ENCODE data around the gene MORN1.

The MORN1 gene

DNA sequence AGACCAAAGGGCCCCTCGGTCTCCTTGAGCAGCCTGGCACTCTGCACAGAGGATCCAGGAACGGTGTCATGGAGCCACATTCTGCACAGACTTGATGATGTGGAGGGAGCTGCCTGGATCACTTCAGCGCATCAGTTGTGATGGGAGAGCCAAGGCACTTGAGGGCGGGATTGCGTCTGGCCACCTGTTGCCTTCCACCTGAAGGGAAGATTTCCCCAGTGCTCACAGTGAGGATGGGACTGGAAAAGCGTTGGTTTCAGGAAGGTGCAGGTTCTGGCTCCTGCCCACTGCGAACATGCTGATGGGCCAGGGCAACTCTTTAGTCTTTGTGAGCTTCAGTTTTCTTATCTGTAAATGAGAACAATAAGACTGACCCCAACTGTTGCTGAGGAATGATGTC lies 2.9 kb upstream of the MORN1 start:
- Histone ChIP-seq H3K9ac (ENCODE audit: low read length) (no peak overlapping the region; the same call in 1 of the 2 replicates), H2AFZ (ENCODE audit: low read length) (no peak overlapping the region), H3K9me3 (ENCODE audit: low read length) (no peaks in the 10 kb centered on the region), H3K4me2 (ENCODE audit: low read length) (no peak overlapping the region), H3K27ac (ENCODE audit: low read depth, low read length, poor library complexity, severe bottlenecking) (no peak overlapping the region), H3K36me3 (ENCODE audit: insufficient read depth, low read length) (peaks cover 62% of the 10 kb centered on the region), H3K4me1 (ENCODE audit: insufficient read depth, low read length, severe bottlenecking) (peaks cover 32% of the 10 kb centered on the region), H3K79me2 (ENCODE audit: insufficient read depth, low read length) (peaks cover 22% of the 10 kb centered on the region), H3F3A (ENCODE audit: insufficient read depth, low read length) (no peaks in the 10 kb centered on the region), H4K20me1 (ENCODE audit: insufficient read depth, low read length) (no peaks in the 10 kb centered on the region), H3K9me2 (ENCODE audit: low read depth, low read length) (no peaks in the 10 kb centered on the region), H3K27me3 (ENCODE audit: insufficient read depth, low read length) (no peaks in the 10 kb centered on the region), H3K4me3 (ENCODE audit: low read depth, low read length, poor library complexity, severe bottlenecking) (no peak overlapping the region)
- TF ChIP-seq EZH2 (IDR thresholded peaks at IDR 0.05; ENCODE audit: borderline replicate concordance, low read length): no peak
- TF ChIP-seq, protein P1, sequence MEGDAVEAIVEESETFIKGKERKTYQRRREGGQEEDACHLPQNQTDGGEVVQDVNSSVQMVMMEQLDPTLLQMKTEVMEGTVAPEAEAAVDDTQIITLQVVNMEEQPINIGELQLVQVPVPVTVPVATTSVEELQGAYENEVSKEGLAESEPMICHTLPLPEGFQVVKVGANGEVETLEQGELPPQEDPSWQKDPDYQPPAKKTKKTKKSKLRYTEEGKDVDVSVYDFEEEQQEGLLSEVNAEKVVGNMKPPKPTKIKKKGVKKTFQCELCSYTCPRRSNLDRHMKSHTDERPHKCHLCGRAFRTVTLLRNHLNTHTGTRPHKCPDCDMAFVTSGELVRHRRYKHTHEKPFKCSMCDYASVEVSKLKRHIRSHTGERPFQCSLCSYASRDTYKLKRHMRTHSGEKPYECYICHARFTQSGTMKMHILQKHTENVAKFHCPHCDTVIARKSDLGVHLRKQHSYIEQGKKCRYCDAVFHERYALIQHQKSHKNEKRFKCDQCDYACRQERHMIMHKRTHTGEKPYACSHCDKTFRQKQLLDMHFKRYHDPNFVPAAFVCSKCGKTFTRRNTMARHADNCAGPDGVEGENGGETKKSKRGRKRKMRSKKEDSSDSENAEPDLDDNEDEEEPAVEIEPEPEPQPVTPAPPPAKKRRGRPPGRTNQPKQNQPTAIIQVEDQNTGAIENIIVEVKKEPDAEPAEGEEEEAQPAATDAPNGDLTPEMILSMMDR (IDR thresholded peaks at IDR 0.05; ENCODE audit: low read length): no peak

DNA sequence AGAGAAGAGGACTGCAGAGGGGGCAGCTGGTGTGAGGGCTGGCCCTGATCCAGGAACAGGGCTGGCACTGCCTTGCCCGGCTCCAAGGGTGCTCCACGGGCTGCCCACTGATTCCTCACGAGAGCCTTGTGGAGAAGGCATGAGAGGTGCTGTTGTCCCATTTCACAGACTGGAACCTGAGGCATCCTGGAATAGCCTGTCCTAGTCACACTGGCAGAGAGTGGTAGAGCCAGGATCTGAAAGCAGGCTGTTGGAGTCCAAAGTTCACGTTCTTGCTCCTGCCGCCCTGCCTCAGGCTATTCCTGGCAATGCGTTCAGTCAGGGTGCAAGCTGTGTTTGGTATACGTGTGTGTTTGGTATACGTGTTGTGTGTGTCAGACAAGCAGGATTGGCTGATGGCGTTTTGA lies 2.1 kb upstream of the MORN1 start:
- Histone ChIP-seq H4K20me1 (ENCODE audit: insufficient read depth, low read length) (no peaks in the 10 kb centered on the region), H3K9ac (ENCODE audit: low read length) (peak overlapping the region; percentile 16; the same call in 1 of the 2 replicates), H3K27ac (ENCODE audit: low read depth, low read length, poor library complexity, severe bottlenecking) (no peak overlapping the region), H3K36me3 (ENCODE audit: insufficient read depth, low read length) (peaks cover 55% of the 10 kb centered on the region), H3F3A (ENCODE audit: insufficient read depth, low read length) (no peaks in the 10 kb centered on the region), H3K9me2 (ENCODE audit: low read depth, low read length) (no peaks in the 10 kb centered on the region), H3K9me3 (ENCODE audit: low read length) (no peaks in the 10 kb centered on the region), H3K4me3 (ENCODE audit: low read depth, low read length, poor library complexity, severe bottlenecking) (peak overlapping the region; percentile 100), H3K27me3 (ENCODE audit: insufficient read depth, low read length) (no peaks in the 10 kb centered on the region), H3K79me2 (ENCODE audit: insufficient read depth, low read length) (peaks cover 22% of the 10 kb centered on the region), H3K4me1 (ENCODE audit: insufficient read depth, low read length, severe bottlenecking) (peaks cover 32% of the 10 kb centered on the region), H3K4me2 (ENCODE audit: low read length) (peak overlapping the region; percentile 94), H2AFZ (ENCODE audit: low read length) (no peak overlapping the region)
- TF ChIP-seq EZH2 (IDR thresholded peaks at IDR 0.05; ENCODE audit: borderline replicate concordance, low read length): no peak
- TF ChIP-seq, protein P1 (IDR thresholded peaks at IDR 0.05; ENCODE audit: low read length): no peak

DNA sequence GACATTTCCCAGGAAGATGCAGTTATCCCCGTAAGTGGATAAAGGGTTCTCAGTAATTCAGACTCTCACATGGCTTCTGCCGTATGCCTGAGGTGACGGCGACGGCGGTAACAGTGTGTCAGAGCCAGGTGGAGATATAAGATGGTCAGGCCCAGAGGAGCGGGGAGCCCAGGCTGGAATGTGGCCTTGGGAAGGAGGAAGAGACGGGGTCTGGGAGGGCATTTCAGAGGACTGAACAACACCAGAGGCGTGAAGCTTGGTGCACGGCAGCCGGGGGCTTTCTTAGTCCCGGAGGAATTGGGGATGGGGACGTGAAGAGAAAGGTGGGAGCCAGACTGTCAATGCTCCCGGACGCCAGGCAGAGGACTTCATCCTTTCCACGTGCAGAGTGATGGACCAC lies 1.3 kb upstream of the MORN1 start:
- peaks cover 47% of the 10 kb centered on the region for H3K36me3 ChIP-seq (ENCODE audit: insufficient read depth, low read length)
- peak overlapping the region; percentile 94 for H3K4me2 ChIP-seq (ENCODE audit: low read length)
- H3K9me2 ChIP-seq (ENCODE audit: low read depth, low read length): no peaks in the 10 kb centered on the region
- no peak overlapping the region for H2AFZ ChIP-seq (ENCODE audit: low read length)
- no peaks in the 10 kb centered on the region for H3K27me3 ChIP-seq (ENCODE audit: insufficient read depth, low read length)
- peaks cover 22% of the 10 kb centered on the region for H3K79me2 ChIP-seq (ENCODE audit: insufficient read depth, low read length)
- H4K20me1 ChIP-seq (ENCODE audit: insufficient read depth, low read length): no peaks in the 10 kb centered on the region
- peak overlapping the region; percentile 100 for H3K4me3 ChIP-seq (ENCODE audit: low read depth, low read length, poor library complexity, severe bottlenecking)
- H3K9ac ChIP-seq (ENCODE audit: low read length): peak overlapping the region; percentile 92
- no peaks in the 10 kb centered on the region for H3K9me3 ChIP-seq (ENCODE audit: low read length)
- no peak overlapping the region for H3K27ac ChIP-seq (ENCODE audit: low read depth, low read length, poor library complexity, severe bottlenecking)
- H3F3A ChIP-seq (ENCODE audit: insufficient read depth, low read length): no peaks in the 10 kb centered on the region
- H3K4me1 ChIP-seq (ENCODE audit: insufficient read depth, low read length, severe bottlenecking): peaks cover 32% of the 10 kb centered on the region
- TF ChIP-seq, protein P1 (IDR thresholded peaks at IDR 0.05; ENCODE audit: low read length): no peak
- no peak for TF ChIP-seq EZH2 (IDR thresholded peaks at IDR 0.05; ENCODE audit: borderline replicate concordance, low read length)

Data from OCI-LY1 (cell line).